Epithelial cell of esophagus (primary cell): ENCODE results near the gene PCNT.
"Not testable (repeated sequence)": the region's sequence is repeated elsewhere in the genome, so short reads cannot be mapped to it uniquely, and the experiment has no call there.

Experiments
- DNase-seq: peaks from one replicate; pipeline ENCODE4 v3.0.0; 2010; ENCODE audit warnings: low read depth
- H3K4me3 ChIP-seq: 2 replicates; pipeline ENCODE4 v1.5.1; 2011; ENCODE audit warnings: mild to moderate bottlenecking, low read length, control low read depth
- TF ChIP-seq, protein P1 (sequence below): IDR thresholded peaks from 2 replicates; pipeline ENCODE4 v1.5.1; 2011; ENCODE audit warnings: low read depth, mild to moderate bottlenecking, low read length, control low read depth, inconsistent platforms; ENCODE audit not compliant: insufficient read depth; ENCODE audit errors: missing control alignments

PCNT gene

DNA sequence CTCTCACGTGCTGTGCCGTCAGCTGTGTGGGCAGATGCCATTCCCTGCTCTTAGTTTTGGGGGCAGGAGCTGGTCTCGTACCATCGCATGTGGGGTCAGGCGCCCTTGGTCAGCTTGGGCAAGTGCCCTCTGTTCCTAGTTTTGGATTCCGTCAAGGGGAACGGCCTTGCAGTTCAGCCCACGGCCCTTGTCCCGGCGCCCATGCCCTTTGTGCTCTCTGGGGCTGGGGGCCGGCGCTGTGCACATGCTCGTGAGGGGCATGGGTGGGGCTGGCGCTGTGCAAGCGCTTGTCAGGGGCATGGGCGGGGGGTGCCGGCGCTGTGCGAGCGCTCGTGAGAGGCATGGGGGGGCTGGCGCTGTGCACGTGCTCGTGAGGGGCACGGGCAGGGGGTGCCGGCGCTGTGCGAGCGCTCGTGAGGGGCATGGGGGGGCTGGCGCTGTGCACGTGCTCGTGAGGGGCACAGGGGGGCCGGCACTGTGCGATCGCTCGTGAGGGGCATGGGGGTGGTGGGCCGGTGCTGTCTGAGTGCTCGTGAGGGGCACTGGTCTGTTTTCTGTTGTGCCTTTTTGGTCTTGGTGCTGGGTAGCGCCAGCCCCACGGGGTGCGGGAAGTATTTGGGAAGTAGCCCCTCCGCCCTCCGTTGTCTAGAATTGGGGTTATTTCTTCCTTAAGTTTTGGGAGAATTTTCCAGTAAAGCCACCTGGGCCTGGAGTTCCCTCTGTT, 105.2 kb downstream of the PCNT start:
- TF ChIP-seq, protein P1, sequence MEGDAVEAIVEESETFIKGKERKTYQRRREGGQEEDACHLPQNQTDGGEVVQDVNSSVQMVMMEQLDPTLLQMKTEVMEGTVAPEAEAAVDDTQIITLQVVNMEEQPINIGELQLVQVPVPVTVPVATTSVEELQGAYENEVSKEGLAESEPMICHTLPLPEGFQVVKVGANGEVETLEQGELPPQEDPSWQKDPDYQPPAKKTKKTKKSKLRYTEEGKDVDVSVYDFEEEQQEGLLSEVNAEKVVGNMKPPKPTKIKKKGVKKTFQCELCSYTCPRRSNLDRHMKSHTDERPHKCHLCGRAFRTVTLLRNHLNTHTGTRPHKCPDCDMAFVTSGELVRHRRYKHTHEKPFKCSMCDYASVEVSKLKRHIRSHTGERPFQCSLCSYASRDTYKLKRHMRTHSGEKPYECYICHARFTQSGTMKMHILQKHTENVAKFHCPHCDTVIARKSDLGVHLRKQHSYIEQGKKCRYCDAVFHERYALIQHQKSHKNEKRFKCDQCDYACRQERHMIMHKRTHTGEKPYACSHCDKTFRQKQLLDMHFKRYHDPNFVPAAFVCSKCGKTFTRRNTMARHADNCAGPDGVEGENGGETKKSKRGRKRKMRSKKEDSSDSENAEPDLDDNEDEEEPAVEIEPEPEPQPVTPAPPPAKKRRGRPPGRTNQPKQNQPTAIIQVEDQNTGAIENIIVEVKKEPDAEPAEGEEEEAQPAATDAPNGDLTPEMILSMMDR: no peak
- DNase-seq: no peak
- no peak overlapping the region for H3K4me3 ChIP-seq

DNA sequence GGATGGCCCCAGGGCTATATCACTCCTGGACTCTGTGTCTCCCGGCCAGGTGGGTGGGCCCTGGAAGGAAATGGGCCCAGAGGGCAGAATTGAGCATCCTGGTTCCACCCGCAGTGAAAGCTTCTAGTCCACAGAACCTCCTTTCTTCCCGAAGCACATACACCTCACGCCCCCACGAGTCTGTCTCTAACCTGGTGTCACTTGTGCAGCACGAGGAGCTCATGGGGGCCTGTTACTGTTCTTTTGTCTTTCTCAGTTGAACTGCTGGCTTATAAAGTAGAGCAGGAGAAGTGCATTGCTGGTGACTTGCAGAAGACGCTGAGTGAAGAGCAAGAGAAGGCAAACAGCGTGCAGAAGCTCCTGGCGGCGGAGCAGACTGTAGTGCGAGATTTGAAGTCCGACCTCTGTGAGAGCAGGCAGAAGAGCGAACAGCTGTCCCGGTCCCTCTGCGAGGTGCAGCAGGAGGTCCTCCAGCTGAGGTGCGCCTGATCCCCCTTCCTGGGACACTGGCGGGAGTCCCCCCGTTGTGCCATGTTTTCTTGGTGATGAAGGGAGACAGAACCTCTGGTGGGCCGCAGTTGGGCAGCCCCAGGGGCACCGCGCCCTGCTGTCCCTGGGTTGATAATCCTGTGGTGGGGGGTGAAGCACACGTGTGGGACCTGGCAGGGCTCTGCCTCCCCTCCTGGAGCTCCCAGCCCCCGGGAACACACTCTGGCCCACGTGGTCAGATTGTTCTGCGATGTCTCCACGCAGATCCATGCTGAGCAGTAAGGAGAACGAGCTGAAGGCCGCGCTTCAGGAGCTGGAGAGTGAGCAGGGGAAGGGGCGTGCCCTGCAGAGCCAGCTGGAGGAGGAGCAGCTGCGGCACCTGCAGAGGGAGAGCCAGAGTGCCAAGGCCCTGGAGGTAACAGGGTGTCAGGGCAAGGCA, 106.1 kb downstream of the PCNT start:
- no peak for DNase-seq
- TF ChIP-seq, protein P1: no peak
- no peak overlapping the region for H3K4me3 ChIP-seq

DNA sequence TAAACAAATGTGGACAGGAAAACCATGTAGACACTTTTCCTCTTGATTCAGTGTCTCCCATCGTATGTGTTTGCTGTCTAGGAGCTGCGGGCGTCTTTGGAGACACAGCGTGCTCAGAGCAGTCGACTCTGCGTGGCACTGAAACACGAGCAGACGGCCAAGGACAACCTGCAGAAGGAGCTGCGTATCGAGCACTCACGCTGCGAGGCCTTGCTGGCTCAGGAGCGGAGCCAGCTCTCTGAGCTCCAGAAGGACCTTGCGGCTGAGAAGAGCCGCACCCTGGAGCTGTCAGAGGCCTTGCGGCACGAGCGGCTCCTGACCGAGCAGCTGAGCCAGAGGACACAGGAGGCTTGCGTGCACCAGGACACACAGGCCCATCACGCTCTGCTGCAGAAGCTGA, 107.5 kb downstream of the PCNT start:
- no peak overlapping the region for H3K4me3 ChIP-seq
- TF ChIP-seq, protein P1: no peak
- no peak for DNase-seq

DNA sequence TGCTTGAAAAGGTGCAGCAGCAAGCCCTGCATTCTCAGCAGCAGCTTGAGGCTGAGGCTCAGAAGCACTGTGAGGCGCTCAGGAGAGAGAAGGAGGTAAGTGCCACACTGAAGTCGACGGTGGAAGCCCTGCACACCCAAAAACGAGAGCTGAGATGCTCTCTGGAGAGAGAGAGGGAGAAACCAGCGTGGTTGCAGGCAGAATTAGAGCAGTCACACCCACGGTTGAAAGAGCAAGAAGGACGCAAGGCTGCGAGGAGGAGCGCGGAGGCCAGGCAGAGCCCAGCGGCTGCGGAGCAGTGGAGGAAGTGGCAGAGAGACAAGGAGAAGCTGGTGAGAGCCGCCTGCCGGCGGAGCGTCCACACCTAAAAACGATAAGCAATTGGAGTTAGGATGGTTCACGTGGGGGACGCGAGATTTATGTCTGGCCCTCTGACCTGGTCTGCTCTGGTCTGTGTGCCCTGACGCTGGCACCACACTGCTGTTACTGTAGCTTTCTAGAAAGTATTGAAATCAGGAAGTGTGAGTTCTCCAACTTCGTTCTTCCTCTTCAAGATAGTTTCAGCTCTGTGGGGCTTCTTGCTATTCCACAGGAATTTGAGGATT, 108.0 kb downstream of the PCNT start:
- H3K4me3 ChIP-seq: no peak overlapping the region
- DNase-seq: no peak
- TF ChIP-seq, protein P1: no peak

DNA sequence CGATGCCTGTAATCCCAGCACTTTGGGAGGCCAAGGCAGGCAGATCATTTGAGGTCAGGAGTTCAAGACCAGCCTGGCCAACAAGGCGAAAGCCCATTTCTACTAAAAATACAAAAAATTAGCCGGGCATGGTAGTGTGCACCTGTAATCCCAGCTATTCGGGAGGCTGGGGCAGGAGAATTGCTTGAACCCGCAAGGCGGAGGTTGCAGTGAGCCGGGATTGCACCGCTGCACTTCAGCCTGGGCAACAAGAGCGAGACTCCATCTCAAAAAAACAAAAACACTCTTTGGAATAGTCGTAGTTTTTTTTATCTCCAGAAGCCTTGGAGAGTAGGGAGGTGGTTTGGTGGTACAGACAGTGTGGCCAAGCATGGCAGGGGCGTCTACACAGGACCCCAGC, 109.2 kb downstream of the PCNT start:
- DNase-seq, H3K4me3 ChIP-seq: not testable (repeated sequence)

DNA sequence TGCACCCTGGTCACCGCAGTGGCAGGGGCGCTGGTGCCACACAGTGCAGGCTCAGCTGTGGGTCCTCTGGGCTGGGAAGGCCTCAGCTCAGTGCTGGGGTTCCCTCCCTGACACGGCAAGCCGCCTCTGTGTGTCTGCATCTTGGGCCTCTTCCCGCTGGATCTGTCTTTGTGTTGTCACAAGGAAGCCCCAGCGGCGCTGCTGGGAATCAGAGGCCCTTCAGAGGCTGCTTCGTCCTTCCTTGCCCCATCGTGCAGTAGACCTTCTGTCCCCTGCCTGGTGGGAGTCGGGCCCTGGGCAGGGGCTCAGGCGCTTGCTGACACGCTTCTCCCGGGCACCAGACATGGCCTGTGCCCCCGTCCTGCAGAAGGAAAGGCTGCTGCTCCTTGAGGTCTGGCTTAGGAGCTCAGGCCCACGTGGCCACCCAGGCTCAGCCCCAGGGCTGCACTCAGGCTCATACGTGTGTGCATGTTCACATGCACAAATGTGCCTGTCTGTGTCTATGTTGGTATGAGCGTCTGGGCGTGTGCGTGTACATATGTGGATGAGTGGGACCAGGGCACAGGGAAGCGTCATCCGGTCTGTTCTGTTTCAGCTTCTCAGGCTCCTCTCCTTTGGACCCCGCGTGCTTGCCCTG, 110.5 kb downstream of the PCNT start:
- DNase-seq: no peak
- TF ChIP-seq, protein P1: no peak
- no peak overlapping the region for H3K4me3 ChIP-seq

DNA sequence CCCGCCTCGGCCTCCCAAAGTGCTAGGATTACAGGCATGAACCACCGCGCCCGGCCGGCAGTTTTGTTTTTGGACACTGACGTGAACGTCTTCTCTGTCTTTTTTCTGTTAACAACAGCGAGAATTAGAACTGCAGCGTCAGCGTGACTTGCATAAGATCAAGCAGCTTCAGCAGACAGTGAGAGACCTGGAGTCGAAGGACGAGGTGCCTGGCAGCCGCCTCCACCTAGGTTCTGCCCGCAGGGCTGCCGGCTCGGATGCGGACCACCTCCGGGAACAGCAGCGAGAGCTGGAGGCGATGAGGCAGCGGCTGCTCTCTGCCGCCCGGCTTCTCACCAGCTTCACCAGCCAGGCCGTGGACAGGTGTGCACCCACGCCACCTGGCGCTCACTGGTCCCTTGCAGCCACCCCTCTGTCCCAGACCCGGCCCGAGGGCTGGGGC, 111.9 kb downstream of the PCNT start:
- DNase-seq: no peak
- no peak overlapping the region for H3K4me3 ChIP-seq
- TF ChIP-seq, protein P1: no peak
